Nephron progenitor cell (in vitro differentiated cells): ENCODE measurements around the gene DLG3.
A peak's percentile ranks its signal among the peaks of the same experiment; 100 is the strongest.

Experiments
- DNase-seq: peaks from one replicate; pipeline ENCODE4 v3.0.0; 2021
- H3K27ac Mint-ChIP-seq: 2 replicates; pipeline ENCODE4 v1.8.0; 2021; ENCODE audit warnings: mild to moderate bottlenecking, moderate library complexity, mixed read lengths
- H3K27me3 Mint-ChIP-seq: 2 replicates; pipeline ENCODE4 v1.8.0; 2021; ENCODE audit warnings: mild to moderate bottlenecking, low read depth, mixed read lengths; ENCODE audit not compliant: poor library complexity
- H3K36me3 Mint-ChIP-seq: 2 replicates; pipeline ENCODE4 v1.8.0; 2021; ENCODE audit warnings: low read depth, mixed read lengths
- H3K4me1 Mint-ChIP-seq: 2 replicates; pipeline ENCODE4 v1.8.0; 2021; ENCODE audit warnings: mixed read lengths
- H3K4me3 Mint-ChIP-seq: 2 replicates; pipeline ENCODE4 v1.8.0; 2021; ENCODE audit warnings: mild to moderate bottlenecking, moderate library complexity, mixed read lengths
- H3K9me3 Mint-ChIP-seq: 2 replicates; pipeline ENCODE4 v1.8.0; 2021; ENCODE audit warnings: mild to moderate bottlenecking, moderate library complexity, mixed read lengths
- TF ChIP-seq, protein P1 (sequence below): fragments of 200-600 bp; sonication (generic); IDR thresholded peaks from 2 replicates; pipeline ENCODE4 v1.5.0; 2021; ENCODE audit warnings: antibody characterized with exemption

Gene DLG3

DNA sequence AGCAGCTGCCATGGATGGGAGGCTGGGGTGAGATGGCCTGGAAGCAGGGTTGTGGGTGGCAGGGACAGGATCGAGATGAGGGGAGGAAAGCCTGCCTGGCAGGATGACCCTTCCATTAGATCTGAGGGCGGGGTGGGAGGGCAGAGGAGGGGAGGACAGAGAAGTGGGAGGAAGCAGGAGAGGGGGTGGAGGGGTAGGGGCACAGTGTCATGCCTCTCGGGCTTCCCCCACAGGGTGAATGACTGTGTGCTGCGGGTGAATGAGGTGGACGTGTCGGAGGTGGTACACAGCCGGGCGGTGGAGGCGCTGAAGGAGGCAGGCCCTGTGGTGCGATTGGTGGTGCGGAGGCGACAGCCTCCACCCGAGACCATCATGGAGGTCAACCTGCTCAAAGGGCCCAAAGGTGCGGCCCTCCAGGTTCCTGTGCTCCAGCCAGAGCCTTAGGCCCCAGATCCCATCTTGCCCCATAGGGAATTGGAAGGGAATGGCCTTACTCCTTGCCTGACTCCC is 4.9 kb downstream of the DLG3 start:
- Mint-ChIP-seq H3K27me3 (peaks cover 39% of the 10 kb centered on the region), H3K36me3 (no peaks in the 10 kb centered on the region), H3K27ac (no peak overlapping the region), H3K4me3 (no peak overlapping the region), H3K4me1 (peaks cover 27% of the 10 kb centered on the region), H3K9me3 (peaks cover 57% of the 10 kb centered on the region)
- TF ChIP-seq, protein P1, sequence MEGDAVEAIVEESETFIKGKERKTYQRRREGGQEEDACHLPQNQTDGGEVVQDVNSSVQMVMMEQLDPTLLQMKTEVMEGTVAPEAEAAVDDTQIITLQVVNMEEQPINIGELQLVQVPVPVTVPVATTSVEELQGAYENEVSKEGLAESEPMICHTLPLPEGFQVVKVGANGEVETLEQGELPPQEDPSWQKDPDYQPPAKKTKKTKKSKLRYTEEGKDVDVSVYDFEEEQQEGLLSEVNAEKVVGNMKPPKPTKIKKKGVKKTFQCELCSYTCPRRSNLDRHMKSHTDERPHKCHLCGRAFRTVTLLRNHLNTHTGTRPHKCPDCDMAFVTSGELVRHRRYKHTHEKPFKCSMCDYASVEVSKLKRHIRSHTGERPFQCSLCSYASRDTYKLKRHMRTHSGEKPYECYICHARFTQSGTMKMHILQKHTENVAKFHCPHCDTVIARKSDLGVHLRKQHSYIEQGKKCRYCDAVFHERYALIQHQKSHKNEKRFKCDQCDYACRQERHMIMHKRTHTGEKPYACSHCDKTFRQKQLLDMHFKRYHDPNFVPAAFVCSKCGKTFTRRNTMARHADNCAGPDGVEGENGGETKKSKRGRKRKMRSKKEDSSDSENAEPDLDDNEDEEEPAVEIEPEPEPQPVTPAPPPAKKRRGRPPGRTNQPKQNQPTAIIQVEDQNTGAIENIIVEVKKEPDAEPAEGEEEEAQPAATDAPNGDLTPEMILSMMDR, result no peak
- no peak for DNase-seq

DNA sequence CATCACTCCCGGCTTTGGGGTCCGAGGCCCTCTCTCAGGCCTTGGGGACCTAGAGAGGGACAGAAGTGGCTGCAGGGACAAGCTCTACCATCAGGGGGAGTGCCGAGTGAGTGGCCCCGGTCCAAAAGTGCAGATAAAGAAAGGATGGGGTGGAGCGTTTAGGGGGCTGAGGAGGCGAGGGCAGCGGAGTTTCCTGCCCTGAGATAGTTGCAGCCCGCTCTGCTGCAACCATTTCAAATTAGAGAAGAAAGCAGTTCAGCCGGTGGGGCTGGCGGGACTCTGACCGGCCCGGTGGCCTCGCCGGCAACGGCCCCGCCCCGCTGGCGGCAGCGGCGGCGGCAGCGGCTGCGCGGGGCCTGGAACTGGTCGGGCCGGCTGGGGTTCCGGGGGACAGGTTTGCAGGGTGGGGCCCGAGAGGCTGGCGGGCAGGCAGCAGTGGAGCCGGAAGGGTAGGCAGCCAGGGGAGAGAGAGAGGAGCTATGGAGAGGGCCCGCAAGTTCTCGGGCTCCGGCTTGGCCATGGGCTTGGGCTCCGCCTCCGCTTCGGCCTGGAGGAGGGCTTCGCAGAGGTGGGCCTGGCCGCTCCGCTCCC is 7.6 kb downstream of the DLG3 start:
- TF ChIP-seq, protein P1, result peak; percentile 39
- Mint-ChIP-seq H3K4me3 (peak overlapping the region; percentile 91), H3K27ac (no peak overlapping the region), H3K4me1 (peaks cover 43% of the 10 kb centered on the region), H3K27me3 (peaks cover 17% of the 10 kb centered on the region), H3K9me3 (peaks cover 64% of the 10 kb centered on the region), H3K36me3 (peaks cover 12% of the 10 kb centered on the region)
- peak; percentile 65 for DNase-seq

DNA sequence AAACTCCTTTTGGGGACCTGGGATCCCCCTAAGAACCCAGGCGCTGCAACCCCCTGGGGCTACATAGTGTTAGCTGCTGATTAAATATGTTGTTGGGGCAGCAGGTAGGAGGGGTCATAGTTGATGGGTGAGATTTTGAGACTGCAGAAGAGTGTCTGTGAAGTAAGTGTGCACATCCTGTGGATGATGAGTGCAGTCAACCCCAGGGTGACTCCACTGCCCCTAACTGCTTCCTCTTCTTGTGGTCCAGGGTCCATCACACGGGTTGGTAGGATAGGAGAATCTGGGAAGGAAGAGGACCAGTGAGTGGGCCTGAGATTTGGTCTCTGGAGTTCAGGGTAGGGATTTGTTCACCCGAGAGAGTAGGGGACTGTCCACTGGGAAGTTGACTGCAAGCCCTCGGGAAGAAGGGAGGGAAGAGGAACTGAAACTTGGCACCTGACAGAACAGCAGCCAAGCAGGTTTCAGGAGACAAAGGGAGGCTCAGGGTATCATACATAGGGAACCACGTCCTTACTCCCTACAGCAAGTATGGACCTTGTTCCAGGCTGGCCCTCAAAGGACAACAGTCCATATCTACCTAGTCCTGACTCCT is 8.5 kb downstream of the DLG3 start:
- H3K4me3 Mint-ChIP-seq, result peak overlapping the region; percentile 91
- no peak for DNase-seq
- TF ChIP-seq, protein P1, result no peak
- peaks cover 44% of the 10 kb centered on the region for H3K4me1 Mint-ChIP-seq
- H3K9me3 Mint-ChIP-seq, result peaks cover 59% of the 10 kb centered on the region
- peaks cover 9% of the 10 kb centered on the region for H3K27me3 Mint-ChIP-seq
- H3K36me3 Mint-ChIP-seq, result peaks cover 13% of the 10 kb centered on the region
- H3K27ac Mint-ChIP-seq, result no peak overlapping the region

DNA sequence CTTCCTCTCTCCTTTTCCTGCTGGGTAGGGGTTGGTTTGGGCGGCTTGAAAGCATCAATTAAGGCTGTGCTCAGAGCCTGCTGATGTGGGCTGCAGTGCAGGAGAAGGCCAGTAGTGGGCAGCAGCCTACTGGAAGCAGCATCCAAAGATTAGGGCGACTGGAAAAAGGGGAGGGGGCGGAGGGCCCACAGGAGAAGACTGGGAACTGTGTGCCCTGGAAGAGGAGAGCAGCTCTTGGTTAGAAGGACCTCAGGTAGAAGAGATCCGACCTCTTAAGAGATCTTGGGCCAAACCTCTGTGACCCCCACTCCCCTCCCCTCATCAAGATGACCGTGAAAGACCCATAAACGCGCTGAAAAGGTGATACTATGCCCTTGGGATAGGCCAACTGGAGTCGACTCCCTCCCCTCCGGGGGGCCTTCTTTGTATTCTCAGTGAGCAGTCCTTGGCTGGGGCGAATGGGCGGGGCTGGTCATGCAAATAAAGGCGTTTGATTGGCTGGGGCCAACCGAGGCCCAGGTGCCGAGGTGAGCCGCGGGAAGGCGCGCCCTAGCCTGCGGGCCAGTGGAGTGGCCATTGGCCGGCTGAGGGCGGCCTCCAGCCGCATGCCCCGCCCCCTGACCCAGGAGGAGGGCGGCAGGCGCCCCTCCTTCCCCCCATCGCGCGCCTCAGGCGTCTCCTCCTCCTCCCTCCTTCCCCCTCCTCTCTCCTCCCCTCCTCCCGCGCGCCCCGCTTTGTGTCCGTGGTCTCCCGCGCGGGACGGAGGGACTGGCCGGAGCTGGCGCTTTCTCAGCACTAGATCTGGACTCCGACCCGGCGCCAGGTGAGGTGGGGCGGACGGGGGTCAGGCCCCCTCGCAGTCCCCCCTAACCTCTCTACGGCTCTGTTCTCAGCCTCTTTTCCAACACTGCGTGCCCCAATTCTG is 10.1 kb downstream of the DLG3 start:
- peaks cover 4% of the 10 kb centered on the region for H3K27me3 Mint-ChIP-seq
- peaks cover 24% of the 10 kb centered on the region for H3K36me3 Mint-ChIP-seq
- H3K27ac Mint-ChIP-seq, result peak overlapping the region; percentile 90

DNA sequence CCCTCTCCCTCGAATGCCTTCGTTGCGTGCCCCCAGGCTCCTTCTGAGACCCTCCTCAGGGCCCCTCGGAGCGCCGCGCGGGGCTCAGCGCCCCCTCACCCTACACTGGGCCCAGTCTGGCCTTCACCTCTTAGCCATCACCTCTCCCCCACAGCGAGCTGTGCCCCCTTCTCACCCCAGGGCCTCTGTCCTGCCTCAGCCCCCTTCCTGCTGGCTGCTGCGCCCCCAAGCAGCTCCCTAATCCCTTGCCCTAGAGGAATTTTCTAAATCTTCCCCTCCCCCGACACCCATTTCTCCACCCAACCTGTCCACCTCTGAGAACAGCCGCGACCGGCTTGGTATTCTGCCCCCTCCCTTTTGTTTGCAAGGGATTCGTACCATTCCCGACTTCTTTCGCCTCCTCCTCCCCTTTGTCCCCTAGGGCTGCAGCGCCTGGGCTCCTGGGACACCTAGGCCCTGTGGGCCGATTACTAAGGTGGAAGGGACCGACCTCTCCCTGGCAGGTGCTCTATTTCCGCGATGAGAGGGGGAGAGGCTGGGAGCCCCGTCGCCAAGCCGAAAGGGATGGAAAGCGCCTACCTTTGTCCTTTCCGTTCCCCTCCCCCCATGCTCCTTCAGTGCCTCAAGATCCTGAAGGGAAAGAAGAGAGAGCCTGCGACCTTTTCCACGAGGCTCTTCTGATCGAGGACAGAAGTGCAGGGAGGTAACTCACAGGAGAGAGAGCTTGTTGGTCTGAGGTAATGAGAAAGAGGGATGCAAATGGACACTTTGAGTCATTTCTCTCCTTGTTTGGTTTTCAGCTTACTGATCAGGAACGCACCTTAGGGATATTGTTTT is 10.9 kb downstream of the DLG3 start:
- H3K4me1 Mint-ChIP-seq, result peaks cover 44% of the 10 kb centered on the region
- H3K27ac Mint-ChIP-seq, result peak overlapping the region; percentile 54
- H3K36me3 Mint-ChIP-seq, result peaks cover 33% of the 10 kb centered on the region
- DNase-seq, result peak; percentile 18
- peak overlapping the region; percentile 95 for H3K4me3 Mint-ChIP-seq
- peaks cover 4% of the 10 kb centered on the region for H3K27me3 Mint-ChIP-seq
- H3K9me3 Mint-ChIP-seq, result peaks cover 61% of the 10 kb centered on the region
- TF ChIP-seq, protein P1, result no peak

More for the DNA sequence above, 10.1 kb downstream of the DLG3 start:
- DNase-seq, result peak; percentile 85
- peaks cover 59% of the 10 kb centered on the region for H3K9me3 Mint-ChIP-seq
- H3K4me1 Mint-ChIP-seq, result peaks cover 44% of the 10 kb centered on the region
- H3K4me3 Mint-ChIP-seq, result peak overlapping the region; percentile 95
- TF ChIP-seq, protein P1, result peak; percentile 74
